ENCODE results near the gene FOXP2.
"Not testable (repeated sequence)": the region's sequence is repeated elsewhere in the genome, so short reads cannot be mapped to it uniquely, and the experiment has no call there.

Gene FOXP2

GRCh38 chr7:114606100-114606499 is 191.5 kb downstream of the FOXP2 start:
- no peak for DNase-seq

GRCh38 chr7:114608822-114609221 is 194.2 kb downstream of the FOXP2 start:
- not testable (repeated sequence) for DNase-seq

GRCh38 chr7:114620208-114620607 is 205.6 kb downstream of the FOXP2 start:
- DNase-seq, result no peak

- DNase-seq, result no peak
Observed at GRCh38 chr7:114622221-114622620, 207.6 kb downstream of the FOXP2 start.

- DNase-seq, result no peak
Observed at GRCh38 chr7:114623146-114623545, 208.5 kb downstream of the FOXP2 start.

GRCh38 chr7:114627231-114627630 is 212.6 kb downstream of the FOXP2 start:
- DNase-seq, result no peak

- DNase-seq, result no peak
Observed at GRCh38 chr7:114628362-114628761, 213.7 kb downstream of the FOXP2 start.

- DNase-seq, result no peak
Observed at GRCh38 chr7:114629762-114630161, 215.1 kb downstream of the FOXP2 start.

GRCh38 chr7:114630201-114630990 is 215.8 kb downstream of the FOXP2 start:
- DNase-seq, result no peak

- DNase-seq, result no peak
Observed at GRCh38 chr7:114631249-114631822, 216.7 kb downstream of the FOXP2 start.

GRCh38 chr7:114639451-114639850 is 224.8 kb downstream of the FOXP2 start:
- no peak for DNase-seq

- DNase-seq, result no peak
Observed at GRCh38 chr7:114644455-114644854, 229.8 kb downstream of the FOXP2 start.

- no peak for DNase-seq
Observed at GRCh38 chr7:114645451-114645850, 230.8 kb downstream of the FOXP2 start.

- no peak for DNase-seq
Observed at GRCh38 chr7:114647518-114647917, 232.9 kb downstream of the FOXP2 start.

GRCh38 chr7:114648117-114648516 is 233.5 kb downstream of the FOXP2 start:
- DNase-seq, result no peak

- no peak for DNase-seq
Observed at GRCh38 chr7:114648680-114649079, 234.1 kb downstream of the FOXP2 start.

GRCh38 chr7:114649689-114650088 is 235.1 kb downstream of the FOXP2 start:
- no peak for DNase-seq

GRCh38 chr7:114650491-114650890 is 235.9 kb downstream of the FOXP2 start:
- no peak for DNase-seq

- no peak for DNase-seq
Observed at GRCh38 chr7:114652041-114652440, 237.4 kb downstream of the FOXP2 start.

- no peak for DNase-seq
Observed at GRCh38 chr7:114653364-114654088, 238.9 kb downstream of the FOXP2 start.

- DNase-seq, result no peak
Observed at GRCh38 chr7:114656466-114656865, 241.9 kb downstream of the FOXP2 start.

GRCh38 chr7:114657279-114657678 is 242.7 kb downstream of the FOXP2 start:
- no peak for DNase-seq

GRCh38 chr7:114658216-114658615 is 243.6 kb downstream of the FOXP2 start:
- DNase-seq, result no peak

Data from stimulated activated CD4-positive, alpha-beta T cell treated with anti-CD3 and anti-CD28 coated beads, Interleukin-4, amount 100 ng/mL, for 4 hours (primary cell).